Stimulated activated CD8-positive, alpha-beta memory T cell treated with anti-CD3 and anti-CD28 coated beads, Interleukin-7, amount 100 ng/mL, for 48 hours (primary cell): ENCODE data around the gene HEATR5A.

ENCODE experiments used
- DNase-seq, 2 donors: peaks; one replicate each; pipeline ENCODE4 v3.0.0-alpha.2; 2020; ENCODE audit warnings: low read depth in 1 of 2; ENCODE audit errors: extremely low read depth in 1 of 2

HEATR5A gene

GRCh38 chr14:31428011-31428410 lies 7.7 kb upstream of the HEATR5A start:
- DNase-seq, result no peak

DNA sequence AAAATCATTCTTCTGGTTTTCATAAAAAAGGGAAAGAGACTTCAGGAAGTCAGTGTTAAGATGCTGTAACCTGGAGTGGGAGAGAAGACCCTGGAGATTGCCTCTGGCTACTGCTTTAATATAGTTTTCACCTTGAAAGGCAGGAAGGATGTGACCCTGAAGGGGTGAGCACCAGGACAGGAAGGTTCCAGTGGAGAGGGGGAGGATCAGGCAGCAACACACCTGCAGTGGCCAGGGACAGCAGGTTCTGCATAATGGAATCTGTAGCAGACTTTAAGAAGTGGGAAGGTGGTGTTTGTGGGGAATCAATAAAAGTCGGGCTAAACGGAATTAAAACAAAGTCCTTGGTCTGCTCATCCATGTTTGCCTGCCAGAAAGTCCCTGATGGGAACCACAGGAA lies 6.3 kb upstream of the HEATR5A start:
- DNase-seq, result no peak

- DNase-seq, result no peak
Measured at GRCh38 chr14:31425905-31426304, 5.6 kb upstream of the HEATR5A start.

- no peak for DNase-seq
Measured at GRCh38 chr14:31421200-31421599, 850 bp upstream of the HEATR5A start.

- DNase-seq, result peak in 1 of 2 donors; percentile 1
Measured at GRCh38 chr14:31419967-31420318, 407 bp downstream of the HEATR5A start.

GRCh38 chr14:31419179-31419966 lies 977 bp downstream of the HEATR5A start:
- no peak for DNase-seq

- no peak for DNase-seq
Measured at GRCh38 chr14:31418440-31418839, 1.9 kb downstream of the HEATR5A start.

- no peak for DNase-seq
Measured at GRCh38 chr14:31414190-31414833, 6.0 kb downstream of the HEATR5A start.

- no peak for DNase-seq
Measured at GRCh38 chr14:31411218-31411727, 9.1 kb downstream of the HEATR5A start.

- DNase-seq, result no peak
Measured at GRCh38 chr14:31410048-31410650, 10.2 kb downstream of the HEATR5A start.

DNA sequence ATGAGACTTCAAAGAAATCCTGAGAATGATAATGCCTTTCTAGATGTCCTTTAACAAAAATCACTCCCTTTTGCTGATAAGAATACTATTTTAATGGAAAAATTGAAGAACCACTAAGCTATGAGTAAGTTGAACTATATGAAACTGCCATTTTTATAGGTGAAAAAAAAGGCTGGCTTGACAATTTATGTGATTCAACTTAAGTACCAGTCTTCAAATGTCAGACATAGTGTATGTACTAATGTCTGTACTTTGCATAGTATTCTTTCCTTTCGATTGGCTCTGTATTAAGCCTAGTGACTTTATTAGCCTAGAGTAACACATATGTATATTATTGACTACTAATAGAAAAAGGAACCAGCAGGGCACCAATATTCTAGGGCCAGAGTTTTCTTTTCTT lies 11.9 kb downstream of the HEATR5A start:
- DNase-seq, result no peak

DNA sequence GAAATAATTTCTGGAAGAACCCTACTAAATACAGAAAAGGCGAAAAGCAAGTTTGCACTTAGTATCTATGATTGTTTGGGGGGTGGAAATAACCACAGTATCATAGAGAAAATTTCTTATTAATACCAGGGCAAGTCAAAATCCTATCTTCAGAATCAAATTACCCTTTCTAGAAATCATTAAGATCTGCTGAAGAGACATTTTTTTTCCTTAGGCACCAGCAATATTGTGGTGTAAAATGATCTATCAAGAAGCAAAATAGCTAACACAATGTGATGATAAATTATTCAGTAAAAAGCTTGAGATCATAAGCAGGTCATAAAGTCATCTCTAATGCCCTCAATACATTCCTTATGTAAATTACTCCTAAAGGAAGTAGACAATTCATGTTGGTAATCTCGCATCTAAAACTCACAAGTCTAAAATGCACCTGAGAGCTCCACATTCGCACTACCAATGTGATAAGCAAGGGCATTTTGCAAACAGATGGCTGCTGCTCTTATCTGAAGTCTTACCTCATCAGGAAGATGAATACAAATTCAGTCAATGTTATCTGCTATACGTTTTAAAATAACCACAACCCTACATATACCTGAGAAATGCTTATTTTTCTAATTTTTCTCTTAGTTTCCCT lies 14.6 kb downstream of the HEATR5A start:
- no peak for DNase-seq

- no peak for DNase-seq
Measured at GRCh38 chr14:31405106-31405505, 15.2 kb downstream of the HEATR5A start.

- DNase-seq, result no peak
Measured at GRCh38 chr14:31403707-31404106, 16.6 kb downstream of the HEATR5A start.

DNA sequence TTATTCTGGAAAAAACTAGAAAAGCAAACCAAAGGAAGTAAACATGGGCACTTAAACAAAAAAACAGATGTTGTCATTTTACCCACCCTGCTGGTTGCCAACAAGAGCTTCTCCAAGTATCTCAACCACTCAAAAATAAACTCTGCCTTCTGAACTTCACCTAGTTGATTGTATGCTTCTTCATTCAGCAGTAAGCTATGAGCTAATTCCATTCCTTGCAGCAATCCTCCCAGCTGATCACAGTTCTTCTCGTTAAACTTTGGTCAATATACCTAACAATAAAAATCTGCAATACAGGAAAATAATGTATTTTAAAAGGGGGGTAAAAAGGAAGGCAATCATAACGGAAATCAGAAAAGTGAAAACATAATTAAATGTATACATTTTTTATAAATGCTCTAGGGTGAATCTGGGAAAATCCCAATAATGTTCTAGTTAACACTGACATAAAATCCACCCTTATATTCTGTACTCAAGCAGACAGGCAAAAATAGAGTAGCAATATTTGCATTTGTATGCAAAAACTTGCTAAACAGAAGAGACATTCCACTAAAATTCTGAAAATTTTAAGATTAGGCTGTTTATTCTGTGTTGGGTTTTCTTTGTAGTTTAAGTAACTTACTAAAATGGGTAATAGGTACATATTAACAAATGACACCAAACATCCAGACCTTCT lies 17.4 kb downstream of the HEATR5A start:
- DNase-seq, result no peak

DNA sequence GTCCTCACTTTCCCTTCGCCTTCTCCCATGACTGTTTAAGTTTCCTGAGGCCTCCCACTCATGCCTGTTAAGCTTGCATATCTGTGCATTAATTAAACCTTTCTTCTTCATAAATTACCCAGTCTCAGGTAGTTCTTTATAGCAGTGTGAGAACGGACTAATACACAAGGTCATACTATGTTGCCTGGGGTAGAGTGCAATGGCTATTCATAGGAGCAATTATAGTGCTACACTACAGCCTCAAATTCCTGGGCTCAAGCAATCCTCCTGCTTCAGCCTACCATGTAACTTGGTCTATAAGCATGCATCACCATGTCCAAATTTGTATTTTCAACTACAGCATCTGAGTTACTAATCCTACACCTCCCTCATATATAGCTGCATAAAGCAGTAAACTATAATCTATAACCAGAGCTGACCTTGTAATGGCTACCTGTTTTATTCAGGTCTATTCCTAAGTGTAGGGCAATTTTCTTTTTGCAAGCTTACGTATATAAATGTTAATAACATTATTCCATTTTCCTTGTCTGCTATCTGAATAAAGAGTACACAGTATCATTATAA lies 18.9 kb downstream of the HEATR5A start:
- DNase-seq, result no peak

DNA sequence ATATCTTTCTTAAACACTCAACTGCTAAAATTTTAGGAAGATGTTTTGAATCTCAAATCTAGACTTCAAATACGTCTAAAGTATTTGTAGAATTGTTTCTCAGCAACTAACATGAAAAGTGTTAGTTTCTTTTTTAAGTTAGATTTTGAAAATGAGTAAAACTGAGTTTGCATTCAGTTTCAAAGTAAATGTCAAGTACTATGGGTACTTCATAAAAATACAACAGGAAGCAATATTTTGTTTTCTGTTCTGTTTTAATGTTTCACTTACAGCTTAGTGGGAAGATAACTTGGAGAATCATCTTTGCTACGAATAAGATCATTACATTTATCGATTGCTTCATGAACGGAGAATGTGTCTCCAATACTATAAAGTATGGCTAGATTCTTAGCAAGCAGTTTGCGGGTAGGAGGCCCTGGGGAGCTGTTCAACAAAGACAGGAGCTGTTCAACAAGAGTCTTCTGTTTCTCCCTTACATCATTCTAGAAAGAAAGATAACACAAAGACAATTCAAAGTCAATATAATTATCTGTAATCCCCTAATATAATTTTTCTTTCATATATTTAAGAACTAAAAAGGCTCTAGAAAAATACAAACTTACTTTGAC lies 20.2 kb downstream of the HEATR5A start:
- no peak for DNase-seq

GRCh38 chr14:31395572-31396205 lies 24.7 kb downstream of the HEATR5A start:
- DNase-seq, result no peak

- no peak for DNase-seq
Measured at GRCh38 chr14:31395119-31395518, 25.2 kb downstream of the HEATR5A start.
